ENCODE data around the gene PEMT.

- TF ChIP-seq POLR2A (IDR thresholded peaks at IDR 0.05; ENCODE audit: low read length), result no peak
- TF ChIP-seq, protein P1, sequence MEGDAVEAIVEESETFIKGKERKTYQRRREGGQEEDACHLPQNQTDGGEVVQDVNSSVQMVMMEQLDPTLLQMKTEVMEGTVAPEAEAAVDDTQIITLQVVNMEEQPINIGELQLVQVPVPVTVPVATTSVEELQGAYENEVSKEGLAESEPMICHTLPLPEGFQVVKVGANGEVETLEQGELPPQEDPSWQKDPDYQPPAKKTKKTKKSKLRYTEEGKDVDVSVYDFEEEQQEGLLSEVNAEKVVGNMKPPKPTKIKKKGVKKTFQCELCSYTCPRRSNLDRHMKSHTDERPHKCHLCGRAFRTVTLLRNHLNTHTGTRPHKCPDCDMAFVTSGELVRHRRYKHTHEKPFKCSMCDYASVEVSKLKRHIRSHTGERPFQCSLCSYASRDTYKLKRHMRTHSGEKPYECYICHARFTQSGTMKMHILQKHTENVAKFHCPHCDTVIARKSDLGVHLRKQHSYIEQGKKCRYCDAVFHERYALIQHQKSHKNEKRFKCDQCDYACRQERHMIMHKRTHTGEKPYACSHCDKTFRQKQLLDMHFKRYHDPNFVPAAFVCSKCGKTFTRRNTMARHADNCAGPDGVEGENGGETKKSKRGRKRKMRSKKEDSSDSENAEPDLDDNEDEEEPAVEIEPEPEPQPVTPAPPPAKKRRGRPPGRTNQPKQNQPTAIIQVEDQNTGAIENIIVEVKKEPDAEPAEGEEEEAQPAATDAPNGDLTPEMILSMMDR (IDR thresholded peaks at IDR 0.05), result no peak
- no peak for TF ChIP-seq SMC3 (IDR thresholded peaks at IDR 0.05)
- TF ChIP-seq USF2 (IDR thresholded peaks at IDR 0.05), result no peak
- TF ChIP-seq CEBPB (IDR thresholded peaks at IDR 0.05), result no peak
- no peak for TF ChIP-seq KDM1A (IDR thresholded peaks at IDR 0.05; ENCODE audit: low read depth)
- TF ChIP-seq MYC (IDR thresholded peaks at IDR 0.05; ENCODE audit: borderline replicate concordance, low read length), result no peak
- TF ChIP-seq CHD2 (IDR thresholded peaks at IDR 0.05; ENCODE audit: low read length, partially characterized antibody), result no peak
- TF ChIP-seq ESRRA (IDR thresholded peaks at IDR 0.05; ENCODE audit: borderline replicate concordance, low read length), result no peak
- TF ChIP-seq RNF2 (IDR thresholded peaks at IDR 0.05; ENCODE audit: borderline replicate concordance, low read depth), result no peak
- TF ChIP-seq PBX3 (IDR thresholded peaks at IDR 0.05), result no peak
- no peak for TF ChIP-seq RAD21 (conservative IDR thresholded peaks at IDR 0.05 in 1 of 2, IDR thresholded peaks at IDR 0.05 in 1 of 2)
- TF ChIP-seq MAX (IDR thresholded peaks at IDR 0.05), result no peak
- no peak for TF ChIP-seq BHLHE40 (IDR thresholded peaks at IDR 0.05; ENCODE audit: low read depth, low read length)
Measured at GRCh38 chr17:17491546-17491988, 99.9 kb downstream of the PEMT start.
